Measurements from ENCODE around the gene MYO6. TPM values are rescaled to one million over a fixed set of nuclear protein-coding genes. Genes with fewer than 3 reads are reported as not detected.

The MYO6 gene
- total and polyA plus RNA-seq, 2 experiments from 2014 or later, result 39.8 to 71.1 TPM

- no peak overlapping the region for H2AFZ ChIP-seq
Measured at GRCh38 chr6:75963569-75963968, 214.5 kb downstream of the MYO6 start.

DNA sequence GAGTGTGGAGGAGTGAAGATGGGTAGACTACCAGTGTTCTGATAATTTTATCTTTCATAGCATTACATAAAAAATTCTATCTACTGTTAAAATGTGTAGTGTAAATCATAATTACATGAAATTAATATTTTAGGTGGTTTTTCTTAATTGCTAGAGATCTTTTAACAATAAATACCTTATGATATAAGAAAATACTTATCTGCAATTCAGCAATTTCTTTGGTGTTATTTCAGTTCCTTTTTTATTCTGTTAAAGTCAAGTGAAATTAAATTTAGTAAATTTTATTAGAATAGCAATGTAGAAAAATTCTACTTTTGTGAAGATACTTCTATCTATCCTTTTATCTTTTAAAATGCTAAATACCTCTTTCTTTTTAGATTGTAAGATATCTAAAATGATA, 219.1 kb downstream of the MYO6 start:
- Histone ChIP-seq H3K79me2 (no peaks in the 10 kb centered on the region), H4K20me1 (ENCODE audit: insufficient read depth, poor library complexity, severe bottlenecking) (no peaks in the 10 kb centered on the region), H3K36me3 (replicated peaks; ENCODE audit: insufficient read depth, low read depth) (no peaks in the 10 kb centered on the region), H3K4me2 (no peak overlapping the region), H3K27ac (no peak overlapping the region), H3K4me1 (ENCODE audit: insufficient read depth) (no peaks in the 10 kb centered on the region), H3K4me3 (no peak overlapping the region), H2AFZ (no peak overlapping the region), H3K9me3 (ENCODE audit: low read depth) (no peaks in the 10 kb centered on the region), H3K9me2 (replicated peaks; ENCODE audit: insufficient read depth) (no peaks in the 10 kb centered on the region), H3K27me3 (no peaks in the 10 kb centered on the region)
- no peak for DNase-seq (ENCODE audit: low spot score)
- TF ChIP-seq EZH2phosphoT487 (IDR thresholded peaks at IDR 0.05; ENCODE audit: low read depth, severe bottlenecking, unreplicated experiment) (no peak), CTCF (IDR thresholded peaks at IDR 0.05; ENCODE audit: poor library complexity) (no peak), EZH2 (IDR thresholded peaks at IDR 0.05; ENCODE audit: borderline replicate concordance) (no peak)

More at GRCh38 chr6:75963569-75963968, 214.5 kb downstream of the MYO6 start:
- Histone ChIP-seq H3K9me3 (ENCODE audit: low read depth) (no peaks in the 10 kb centered on the region), H3K4me3 (no peak overlapping the region), H4K20me1 (ENCODE audit: insufficient read depth, poor library complexity, severe bottlenecking) (no peaks in the 10 kb centered on the region), H3K79me2 (no peaks in the 10 kb centered on the region), H3K9me2 (replicated peaks; ENCODE audit: insufficient read depth) (no peaks in the 10 kb centered on the region), H3K4me1 (ENCODE audit: insufficient read depth) (no peaks in the 10 kb centered on the region), H3K4me2 (no peak overlapping the region), H3K27ac (no peak overlapping the region), H3K27me3 (no peaks in the 10 kb centered on the region), H3K36me3 (replicated peaks; ENCODE audit: insufficient read depth, low read depth) (no peaks in the 10 kb centered on the region)
- TF ChIP-seq CTCF (IDR thresholded peaks at IDR 0.05; ENCODE audit: poor library complexity) (no peak), EZH2phosphoT487 (IDR thresholded peaks at IDR 0.05; ENCODE audit: low read depth, severe bottlenecking, unreplicated experiment) (no peak), EZH2 (IDR thresholded peaks at IDR 0.05; ENCODE audit: borderline replicate concordance) (no peak)
- 82% methylated on average over 1 of the region's 1 CpG for WGBS (ENCODE audit: low lambda C conversion rate, missing lambda C conversion rate)
- no peak for DNase-seq (ENCODE audit: low spot score)

Small RNAs within 50 kb of the gene (small RNA-seq; reads per million reads assigned to genes)
- gene RF00019 (not detected), gene RNA5SP209 (not detected), gene RNU6-155P (not detected)

Other genes starting within 250 kb of the MYO6 start
- gene SENP6, start 147.4 kb upstream of the MYO6 start, total RNA-seq, result 90.3 and 102 TPM in 2 replicates
- gene SENP6, start 147.4 kb upstream of the MYO6 start, polyA plus RNA-seq, result 35.9 and 37.8 TPM in 2 replicates